Dendritic cell treated with granulocyte-macrophage colony-stimulating factor and Interleukin-4, amounts not matched to agents 40 ng/mL and 50 ng/mL, for 4 days (primary cell): ENCODE results near the gene C5.

Experiments used
- H3K27ac Mint-ChIP-seq: one replicate; pipeline ENCODE4 v1.8.0; 2022; ENCODE audit warnings: mild to moderate bottlenecking, mixed read lengths
- H3K27me3 Mint-ChIP-seq: one replicate; pipeline ENCODE4 v1.8.0; 2022; ENCODE audit warnings: mild to moderate bottlenecking, mixed read lengths
- H3K36me3 Mint-ChIP-seq: one replicate; pipeline ENCODE4 v1.8.0; 2022; ENCODE audit warnings: low read depth, mixed read lengths
- H3K4me1 Mint-ChIP-seq: one replicate; pipeline ENCODE4 v1.8.0; 2022; ENCODE audit warnings: low read depth, mixed read lengths
- H3K4me3 Mint-ChIP-seq: one replicate; pipeline ENCODE4 v1.8.0; 2022; ENCODE audit warnings: mild to moderate bottlenecking, moderate library complexity, mixed read lengths
- H3K9me3 Mint-ChIP-seq: one replicate; pipeline ENCODE4 v1.8.0; 2022; ENCODE audit warnings: mixed read lengths
- intact Hi-C: fragments of 100-400 bp; cut with micrococcal nuclease; formaldehyde crosslinking; loops from one replicate; pipeline ENCODE4 v1.15.0; 2022

Gene C5

DNA sequence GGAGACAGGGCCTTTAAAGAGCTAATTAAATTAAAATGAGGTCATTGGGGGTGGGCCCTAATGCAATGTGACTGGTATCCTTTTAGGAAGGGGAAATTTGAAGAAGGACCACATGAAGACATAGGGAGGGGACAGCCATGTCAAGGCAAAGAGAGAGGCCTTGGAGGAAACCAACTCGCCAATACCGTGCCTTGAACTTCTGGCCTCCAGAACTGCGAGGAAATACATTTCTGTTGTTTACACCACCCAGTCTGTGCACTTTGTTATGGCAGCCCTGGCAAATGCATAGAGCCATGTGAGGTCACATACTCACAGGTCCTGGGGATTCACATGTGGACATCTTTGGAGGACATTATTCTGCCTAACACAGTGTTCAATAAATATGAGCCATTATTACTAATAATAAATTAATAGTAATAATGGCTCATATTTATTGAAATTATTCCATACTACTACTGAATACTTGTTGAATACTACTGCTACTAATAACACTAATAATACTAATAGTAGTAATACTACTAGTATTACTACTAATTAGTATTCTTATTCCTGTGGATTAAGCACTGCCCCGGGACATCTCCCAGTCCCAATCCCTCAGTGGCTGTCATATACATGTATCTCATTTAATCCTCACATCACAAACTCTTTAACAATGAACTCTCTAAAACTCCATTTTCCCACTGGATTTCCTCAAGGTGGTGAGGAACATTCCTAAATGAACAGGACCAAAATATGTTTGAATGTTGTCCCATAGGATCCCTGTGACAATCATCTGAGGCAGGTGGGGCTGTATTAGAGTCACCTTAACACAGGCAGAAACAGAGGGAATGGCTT lies 131.9 kb downstream of the C5 start:
- H3K27me3 Mint-ChIP-seq: no peaks in the 10 kb centered on the region
- H3K9me3 Mint-ChIP-seq: no peaks in the 10 kb centered on the region
- intact Hi-C loops: no loop called here
- H3K4me3 Mint-ChIP-seq: no peak overlapping the region
- H3K36me3 Mint-ChIP-seq: peaks cover 50% of the 10 kb centered on the region
- peak overlapping the region; percentile 14 for H3K27ac Mint-ChIP-seq
- H3K4me1 Mint-ChIP-seq: peaks cover 46% of the 10 kb centered on the region

DNA sequence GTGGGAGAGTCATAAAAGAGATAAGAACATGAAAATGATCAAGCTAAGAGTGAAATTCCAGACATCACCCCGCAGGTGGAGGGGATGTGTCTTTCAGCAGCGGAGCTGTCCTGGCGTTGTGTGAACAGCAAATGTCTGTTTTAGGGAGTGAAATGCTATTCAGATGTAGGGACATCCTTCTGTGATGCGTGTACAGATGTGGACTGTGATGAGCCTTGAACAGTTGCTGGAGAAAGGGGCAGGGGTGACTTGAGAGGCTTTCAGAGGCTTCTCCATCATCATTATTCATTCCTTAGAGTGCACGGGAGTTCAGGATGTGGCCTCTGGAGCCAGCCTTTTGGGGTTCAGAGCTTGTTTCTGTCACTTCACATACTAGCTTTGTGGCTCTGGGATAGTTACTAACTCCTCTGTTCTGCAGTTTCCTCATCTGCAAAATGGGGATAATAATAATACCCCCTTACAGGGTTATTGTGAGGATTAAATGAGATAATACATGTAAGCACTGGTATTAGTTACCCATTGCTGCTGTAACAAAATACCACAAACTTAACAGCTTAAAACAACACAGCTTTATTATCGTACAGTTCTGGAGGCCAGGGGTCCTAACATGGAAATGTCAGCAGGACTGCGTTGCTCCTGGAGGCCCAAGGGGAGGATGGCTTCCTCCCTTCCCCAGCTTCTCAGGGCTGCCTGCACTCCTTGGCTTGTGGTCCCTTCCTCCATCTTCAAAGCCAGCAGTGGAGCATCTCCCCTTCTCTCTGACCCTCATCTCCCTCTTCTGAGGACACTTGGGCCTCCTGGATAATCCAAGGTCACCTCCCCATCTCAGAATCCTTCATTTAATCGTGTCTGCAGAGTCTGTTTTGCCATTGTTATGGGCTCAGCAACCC lies 132.8 kb downstream of the C5 start:
- H3K4me1 Mint-ChIP-seq: peaks cover 45% of the 10 kb centered on the region
- intact Hi-C loops: no loop called here
- no peak overlapping the region for H3K4me3 Mint-ChIP-seq
- H3K9me3 Mint-ChIP-seq: no peaks in the 10 kb centered on the region
- H3K27me3 Mint-ChIP-seq: no peaks in the 10 kb centered on the region
- peaks cover 59% of the 10 kb centered on the region for H3K36me3 Mint-ChIP-seq
- no peak overlapping the region for H3K27ac Mint-ChIP-seq

DNA sequence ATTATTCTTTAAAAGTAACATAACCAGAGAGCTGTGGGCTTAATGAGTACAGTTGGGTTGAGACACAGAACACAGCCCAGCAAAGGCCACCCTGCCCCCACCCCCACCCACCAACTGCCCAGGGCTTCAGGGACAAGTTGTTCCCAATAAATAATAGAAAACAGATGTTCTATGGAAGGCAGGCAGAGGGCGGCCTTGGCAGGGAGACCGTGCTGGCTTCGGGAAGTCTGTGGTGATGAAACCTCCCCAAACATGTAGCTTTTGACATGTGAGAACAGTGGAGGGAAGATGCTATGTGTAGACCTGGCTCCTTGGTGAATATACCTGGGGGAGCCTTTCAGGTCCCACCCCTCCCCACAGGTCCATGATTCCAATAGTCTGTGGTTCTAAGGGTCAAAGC lies 133.5 kb downstream of the C5 start:
- H3K9me3 Mint-ChIP-seq: no peaks in the 10 kb centered on the region
- peaks cover 45% of the 10 kb centered on the region for H3K4me1 Mint-ChIP-seq
- H3K27me3 Mint-ChIP-seq: no peaks in the 10 kb centered on the region
- H3K27ac Mint-ChIP-seq: no peak overlapping the region
- intact Hi-C loops: no loop called here
- H3K36me3 Mint-ChIP-seq: peaks cover 61% of the 10 kb centered on the region
- H3K4me3 Mint-ChIP-seq: no peak overlapping the region

DNA sequence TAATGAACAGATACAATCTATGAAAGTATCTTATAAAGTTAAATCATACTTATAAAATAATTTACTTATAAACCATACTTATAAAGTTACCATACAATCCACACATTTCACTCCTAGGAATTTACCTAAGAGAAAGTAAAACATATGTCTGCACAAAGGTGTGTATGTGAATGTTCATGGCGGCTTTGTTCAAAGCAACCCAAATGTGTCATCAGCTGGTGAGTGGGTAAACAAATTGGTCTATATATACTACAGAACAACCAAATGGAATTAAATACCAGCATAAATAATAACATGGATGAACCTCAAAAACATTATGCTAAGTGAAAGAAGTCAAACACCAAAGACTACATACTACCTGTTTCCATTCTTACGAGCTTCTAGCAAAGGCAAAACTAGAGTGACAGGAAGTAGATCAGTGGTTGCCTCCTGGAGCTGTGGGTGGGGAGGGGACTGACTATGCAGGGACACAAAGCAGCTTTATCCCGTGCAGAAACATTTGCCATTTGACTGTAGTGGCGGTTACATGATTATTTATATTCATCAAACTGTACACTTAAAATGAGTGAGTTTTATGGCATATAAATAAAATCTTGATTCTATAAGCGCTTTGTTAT lies 134.1 kb downstream of the C5 start:
- intact Hi-C loops: no loop called here
- H3K27ac Mint-ChIP-seq: no peak overlapping the region
- peaks cover 65% of the 10 kb centered on the region for H3K36me3 Mint-ChIP-seq
- no peaks in the 10 kb centered on the region for H3K9me3 Mint-ChIP-seq
- H3K27me3 Mint-ChIP-seq: no peaks in the 10 kb centered on the region
- H3K4me1 Mint-ChIP-seq: peaks cover 45% of the 10 kb centered on the region
- no peak overlapping the region for H3K4me3 Mint-ChIP-seq

DNA sequence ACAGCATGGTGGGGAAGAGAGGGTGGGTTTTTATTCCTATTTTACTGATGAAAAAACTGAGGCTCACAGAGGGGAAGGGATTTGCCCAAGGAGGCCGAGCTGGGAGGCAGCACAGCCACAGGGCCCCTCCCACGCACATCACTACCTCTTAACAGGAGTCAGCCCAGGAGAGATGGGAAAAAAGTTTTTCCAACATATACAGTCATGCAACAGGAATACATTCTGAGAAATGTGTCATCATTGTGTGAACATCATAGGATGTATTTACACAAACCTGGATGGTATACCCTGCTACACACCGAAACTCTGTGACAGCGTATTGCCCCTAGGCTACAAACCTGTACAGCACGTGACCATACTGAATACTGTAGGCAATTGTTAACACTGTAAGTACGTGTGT lies 135.1 kb downstream of the C5 start:
- Mint-ChIP-seq H3K4me3 (no peak overlapping the region), H3K9me3 (no peaks in the 10 kb centered on the region), H3K4me1 (peaks cover 42% of the 10 kb centered on the region), H3K36me3 (peaks cover 69% of the 10 kb centered on the region), H3K27ac (no peak overlapping the region), H3K27me3 (no peaks in the 10 kb centered on the region)
- intact Hi-C loops: no loop called here

DNA sequence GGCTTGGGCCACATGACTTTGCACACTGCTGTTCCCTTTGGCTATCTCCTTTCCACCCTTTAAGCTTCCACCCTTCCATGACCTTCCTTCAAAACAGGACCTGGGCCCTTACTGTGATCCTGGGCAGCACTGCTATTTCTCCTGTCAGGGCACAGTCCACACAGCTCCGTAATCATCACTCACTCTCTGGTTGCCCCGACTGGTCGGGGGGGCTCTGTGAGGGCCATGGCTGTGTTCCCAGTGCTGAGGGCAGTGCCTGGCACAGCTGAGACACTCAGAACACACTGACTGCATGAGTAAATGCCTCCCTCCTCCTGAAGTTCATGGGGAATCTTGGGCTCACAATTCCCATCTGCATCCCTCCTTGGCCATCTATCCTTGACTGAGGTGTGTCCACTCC lies 135.7 kb downstream of the C5 start:
- intact Hi-C loops: no loop called here
- Mint-ChIP-seq H3K4me3 (no peak overlapping the region), H3K36me3 (peaks cover 65% of the 10 kb centered on the region), H3K27ac (no peak overlapping the region), H3K4me1 (peaks cover 40% of the 10 kb centered on the region), H3K9me3 (no peaks in the 10 kb centered on the region), H3K27me3 (no peaks in the 10 kb centered on the region)

DNA sequence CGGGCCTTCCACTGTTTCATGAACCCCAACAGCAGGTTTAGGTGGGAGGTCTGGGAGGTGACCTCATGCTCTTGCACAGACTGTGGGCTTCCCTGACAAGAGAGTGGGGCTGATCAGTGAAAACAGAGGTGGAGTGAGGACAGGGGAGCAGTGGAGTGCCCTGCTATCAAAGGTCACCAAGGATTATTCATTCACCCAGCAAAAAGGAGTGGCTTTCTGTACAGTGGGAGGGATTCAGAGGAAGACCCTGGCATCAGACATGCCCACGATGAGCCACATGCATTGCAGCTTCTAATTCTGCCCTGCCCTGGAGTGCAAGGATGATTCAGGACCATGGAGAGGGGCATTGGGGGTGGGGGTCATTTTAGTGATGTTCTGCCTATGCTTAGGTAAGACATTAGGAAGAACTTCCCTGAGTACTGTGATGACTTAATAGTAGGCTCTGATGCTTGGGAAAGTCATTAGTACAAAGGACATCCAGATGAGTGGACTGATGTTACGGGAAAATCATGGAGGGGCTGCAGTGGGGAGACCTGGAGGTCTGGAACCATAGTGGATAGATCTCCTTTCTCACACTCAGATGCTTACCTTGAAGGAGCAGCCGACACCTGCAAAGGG lies 136.3 kb downstream of the C5 start:
- H3K9me3 Mint-ChIP-seq: no peaks in the 10 kb centered on the region
- H3K27me3 Mint-ChIP-seq: no peaks in the 10 kb centered on the region
- peaks cover 65% of the 10 kb centered on the region for H3K36me3 Mint-ChIP-seq
- H3K4me1 Mint-ChIP-seq: peaks cover 38% of the 10 kb centered on the region
- H3K27ac Mint-ChIP-seq: no peak overlapping the region
- intact Hi-C loops: no loop called here
- H3K4me3 Mint-ChIP-seq: no peak overlapping the region

DNA sequence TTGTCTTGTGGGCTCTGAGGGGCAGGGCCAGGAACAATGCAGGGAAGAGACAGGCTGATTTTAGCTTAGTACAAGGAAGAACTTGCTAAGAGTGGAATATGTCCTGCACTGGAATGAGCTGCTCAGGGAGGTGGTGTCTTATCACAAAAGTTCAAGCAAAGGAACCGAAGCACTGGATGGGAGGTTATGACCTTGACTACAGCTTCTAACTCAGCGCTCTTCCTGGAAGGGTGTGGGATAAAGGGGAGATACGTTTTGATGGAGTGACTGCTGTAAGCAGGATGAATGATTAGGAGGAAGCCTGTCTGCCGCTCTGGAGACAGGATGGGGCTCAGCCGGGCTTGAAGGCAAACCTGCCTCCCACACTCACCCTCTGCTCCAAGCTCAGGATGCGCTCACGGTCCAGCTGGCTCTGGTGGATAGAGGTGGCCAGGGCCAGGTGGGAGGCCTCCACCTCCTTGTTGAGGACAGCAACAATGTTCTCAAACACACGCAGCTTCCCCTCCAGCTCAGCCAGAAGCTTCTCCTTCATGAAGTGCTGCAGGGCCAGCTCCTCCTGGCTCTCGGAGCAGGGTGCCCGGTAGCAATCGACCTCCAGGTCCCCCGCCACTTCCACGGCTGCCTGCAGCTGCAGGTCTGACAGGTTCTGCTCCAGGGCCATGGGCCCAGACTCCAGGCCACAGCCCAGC lies 137.0 kb downstream of the C5 start:
- Mint-ChIP-seq H3K27me3 (no peaks in the 10 kb centered on the region), H3K9me3 (no peaks in the 10 kb centered on the region), H3K27ac (no peak overlapping the region), H3K4me1 (peaks cover 33% of the 10 kb centered on the region), H3K36me3 (peaks cover 60% of the 10 kb centered on the region), H3K4me3 (no peak overlapping the region)
- intact Hi-C loops: no loop called here

DNA sequence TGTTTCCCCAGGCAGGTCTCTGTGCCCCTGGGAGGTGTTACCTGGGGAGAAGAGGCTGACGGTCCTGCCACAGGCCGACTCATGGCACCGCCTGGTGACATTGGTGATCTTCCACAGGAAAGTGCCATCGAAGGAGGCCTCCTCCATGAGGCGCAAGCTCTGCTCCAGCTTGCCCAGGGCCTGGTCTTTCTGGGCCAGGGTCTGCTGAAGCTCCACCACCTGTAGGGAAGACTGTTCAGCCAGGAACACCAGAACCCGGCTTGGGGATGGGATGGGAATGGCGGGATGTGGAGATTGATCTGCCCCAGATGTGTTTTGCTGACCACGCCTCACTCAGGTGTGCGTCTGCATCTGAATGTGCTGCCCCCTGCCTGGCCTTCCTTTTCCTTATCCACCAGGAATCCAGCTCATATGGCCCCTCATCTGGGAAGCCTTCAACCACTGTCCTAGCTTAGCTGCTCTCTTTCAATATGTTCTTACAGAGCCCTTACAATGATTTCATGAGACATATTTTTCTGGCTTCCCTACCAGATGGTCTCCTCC lies 138.7 kb downstream of the C5 start:
- H3K36me3 Mint-ChIP-seq: peaks cover 60% of the 10 kb centered on the region
- no peak overlapping the region for H3K4me3 Mint-ChIP-seq
- no peaks in the 10 kb centered on the region for H3K9me3 Mint-ChIP-seq
- H3K27me3 Mint-ChIP-seq: no peaks in the 10 kb centered on the region
- no peak overlapping the region for H3K27ac Mint-ChIP-seq
- intact Hi-C loops: no loop called here
- H3K4me1 Mint-ChIP-seq: peaks cover 33% of the 10 kb centered on the region

DNA sequence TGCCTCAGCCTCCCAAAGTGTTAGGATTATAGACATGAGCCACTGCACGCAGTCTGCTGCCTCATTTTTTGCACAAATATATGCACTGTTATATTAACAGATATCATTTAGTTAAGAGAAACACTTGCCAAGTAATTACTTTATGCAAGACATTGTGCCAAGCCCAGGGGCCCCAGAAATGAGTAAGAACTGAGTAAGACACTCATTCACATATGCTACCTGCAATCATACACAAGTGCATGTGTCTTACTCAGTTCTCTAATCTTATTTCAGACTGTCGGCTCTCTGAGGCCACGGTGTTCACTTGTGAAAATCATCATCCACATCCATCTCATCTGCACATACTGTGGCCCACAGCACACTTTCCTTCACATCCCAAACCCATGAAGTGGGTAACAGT lies 139.4 kb downstream of the C5 start:
- intact Hi-C loops: no loop called here
- no peaks in the 10 kb centered on the region for H3K27me3 Mint-ChIP-seq
- H3K27ac Mint-ChIP-seq: no peak overlapping the region
- peaks cover 67% of the 10 kb centered on the region for H3K36me3 Mint-ChIP-seq
- H3K4me3 Mint-ChIP-seq: no peak overlapping the region
- no peaks in the 10 kb centered on the region for H3K9me3 Mint-ChIP-seq
- peaks cover 33% of the 10 kb centered on the region for H3K4me1 Mint-ChIP-seq

DNA sequence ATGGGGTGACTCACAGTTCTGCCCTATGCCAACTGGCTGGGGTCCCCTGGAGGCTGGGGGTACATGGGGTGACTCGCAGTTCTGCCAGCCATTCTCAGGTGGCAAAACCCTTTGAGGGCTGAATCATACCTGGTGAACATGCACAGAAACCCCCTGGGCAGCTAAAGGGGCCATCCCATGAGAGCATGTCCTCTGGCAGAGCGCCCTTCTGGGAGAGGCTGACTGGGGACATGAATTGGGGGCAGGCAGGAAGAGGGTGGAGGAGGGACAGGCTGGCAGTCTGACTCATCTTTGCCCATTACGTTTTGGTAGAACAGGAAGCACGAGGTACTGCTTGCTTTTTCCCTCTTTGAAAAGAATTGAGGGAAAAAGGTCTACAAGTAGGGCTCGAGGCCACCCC lies 140.2 kb downstream of the C5 start:
- Mint-ChIP-seq H3K4me1 (peaks cover 33% of the 10 kb centered on the region), H3K27ac (peak overlapping the region; percentile 21), H3K9me3 (no peaks in the 10 kb centered on the region), H3K4me3 (no peak overlapping the region), H3K27me3 (no peaks in the 10 kb centered on the region), H3K36me3 (peaks cover 72% of the 10 kb centered on the region)
- intact Hi-C loops: no loop called here

DNA sequence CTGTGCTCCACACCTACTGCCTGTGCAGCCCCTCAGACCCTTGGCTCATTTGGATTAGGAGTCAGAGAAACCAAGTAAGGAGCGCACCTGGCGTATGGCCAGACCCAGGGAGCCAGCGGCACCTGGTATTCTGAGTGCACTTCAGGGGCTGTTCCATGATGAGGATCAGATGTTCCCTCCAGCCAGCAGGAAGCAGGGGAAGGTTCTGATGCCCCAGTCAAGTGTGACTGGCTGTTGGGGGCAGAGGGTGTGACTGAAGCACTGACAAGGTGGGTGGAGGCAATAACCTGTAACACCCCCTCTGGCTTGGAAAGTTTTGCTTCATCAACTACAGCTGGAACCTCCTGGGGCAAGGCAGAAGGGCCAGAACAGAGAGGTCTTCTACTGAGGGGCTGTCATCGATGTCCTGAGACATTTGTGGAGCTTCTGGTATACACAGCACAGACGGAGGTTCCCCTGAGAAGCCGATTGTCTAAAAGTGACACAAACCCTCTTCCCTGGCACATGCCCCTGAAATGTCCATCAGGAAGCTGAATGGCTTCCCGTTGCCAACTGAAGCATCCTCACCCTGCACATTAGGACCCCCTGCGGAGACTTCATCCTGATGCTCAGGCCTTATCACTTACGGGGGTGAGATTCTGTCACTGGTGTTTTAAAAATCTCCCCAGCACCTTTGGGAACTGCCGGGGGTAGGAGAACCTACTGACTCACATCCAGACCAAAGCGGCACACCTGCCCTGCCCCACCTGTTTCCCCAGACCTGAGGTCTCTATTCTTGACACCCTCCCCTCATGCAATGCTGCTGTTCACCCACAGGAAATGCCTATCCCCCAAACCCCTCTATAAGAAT lies 144.5 kb downstream of the C5 start:
- Mint-ChIP-seq H3K27ac (no peak overlapping the region), H3K27me3 (no peaks in the 10 kb centered on the region), H3K4me1 (peaks cover 12% of the 10 kb centered on the region), H3K9me3 (no peaks in the 10 kb centered on the region), H3K4me3 (no peak overlapping the region), H3K36me3 (peaks cover 59% of the 10 kb centered on the region)
- intact Hi-C loops: no loop called here

DNA sequence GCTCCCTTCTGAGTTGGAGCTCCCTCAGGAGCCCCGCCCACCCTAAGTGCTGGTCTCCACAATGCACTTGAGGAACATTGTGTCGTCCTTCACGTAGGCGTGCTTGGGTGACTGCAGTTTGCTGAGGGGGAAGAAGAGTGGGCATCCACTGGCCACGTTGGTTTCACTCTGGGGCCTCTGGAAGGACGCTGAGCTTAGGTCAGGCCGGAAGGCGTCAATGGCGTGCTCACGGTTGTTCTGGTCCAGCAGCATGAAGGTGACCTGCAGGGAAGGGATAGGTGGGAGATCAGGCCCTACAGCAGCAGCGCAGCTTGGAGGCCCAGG lies 145.1 kb downstream of the C5 start:
- no peaks in the 10 kb centered on the region for H3K9me3 Mint-ChIP-seq
- intact Hi-C loops: no loop called here
- H3K27ac Mint-ChIP-seq: no peak overlapping the region
- no peaks in the 10 kb centered on the region for H3K27me3 Mint-ChIP-seq
- H3K4me3 Mint-ChIP-seq: no peak overlapping the region
- H3K4me1 Mint-ChIP-seq: peaks cover 8% of the 10 kb centered on the region
- peaks cover 59% of the 10 kb centered on the region for H3K36me3 Mint-ChIP-seq
